COR-L47 (cell line): ENCODE data around the gene FBXL20.
"Not testable (repeated sequence)": the region's sequence is repeated elsewhere in the genome, so short reads cannot be mapped to it uniquely, and the experiment has no call there.

Experiments used
- DNase-seq: peaks from one replicate; lab custom pipeline; 2025; lab: John Stamatoyannopoulos, UW

FBXL20 gene

DNA sequence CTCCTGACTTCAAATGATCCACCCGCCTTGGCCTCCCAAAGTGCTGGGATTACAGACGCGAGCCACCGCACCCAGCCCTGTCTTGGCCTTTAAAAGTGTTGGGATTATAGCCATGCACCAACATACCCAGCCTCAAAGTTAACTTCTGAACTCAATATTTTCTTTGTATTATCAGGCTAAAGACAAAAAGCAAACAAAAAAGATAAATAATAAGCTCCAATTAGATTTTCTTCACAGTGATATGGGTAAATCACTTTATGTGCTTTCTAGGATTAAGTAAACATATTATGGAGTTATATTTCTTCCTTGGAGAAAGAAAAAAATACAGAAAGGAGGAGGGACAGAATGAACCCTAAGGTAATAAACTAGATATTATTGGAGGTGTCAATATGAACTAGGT, 74.3 kb downstream of the FBXL20 start:
- DNase-seq = no peak

DNA sequence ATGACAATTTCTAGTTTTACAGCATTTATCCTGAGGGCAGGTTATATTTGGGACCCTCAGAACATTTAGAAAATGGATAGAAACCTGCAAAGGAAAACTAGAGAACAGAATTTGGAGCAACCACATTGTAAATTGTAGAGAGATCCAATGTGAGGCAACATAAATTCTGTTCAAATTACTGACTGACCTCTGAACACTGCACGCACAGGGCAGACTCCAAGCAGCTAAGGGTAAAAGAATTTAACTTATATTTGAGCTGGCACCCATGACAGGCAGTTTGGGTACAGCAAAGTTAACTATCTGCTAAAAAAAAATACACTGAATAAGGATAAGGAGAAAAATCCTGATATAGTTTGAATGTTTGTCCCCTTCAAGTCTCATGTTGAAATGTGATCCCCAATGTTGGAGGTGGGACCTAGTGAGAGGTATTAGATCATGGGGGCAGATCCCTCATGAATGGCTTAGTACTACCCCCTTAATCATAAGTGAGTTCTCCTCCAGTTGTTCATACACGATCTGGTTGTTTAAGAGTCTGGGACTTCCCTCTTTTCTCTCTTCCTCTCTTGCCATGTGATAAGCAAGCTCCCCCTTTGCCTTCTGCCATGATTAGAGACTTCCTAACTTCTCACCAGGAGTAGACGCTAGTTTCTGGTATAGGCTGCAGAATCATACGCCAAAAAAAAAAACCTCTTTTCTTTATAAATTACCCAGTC, 75.7 kb downstream of the FBXL20 start:
- no peak for DNase-seq

GRCh38 chr17:39318636-39319035, 82.8 kb downstream of the FBXL20 start:
- no peak for DNase-seq

DNA sequence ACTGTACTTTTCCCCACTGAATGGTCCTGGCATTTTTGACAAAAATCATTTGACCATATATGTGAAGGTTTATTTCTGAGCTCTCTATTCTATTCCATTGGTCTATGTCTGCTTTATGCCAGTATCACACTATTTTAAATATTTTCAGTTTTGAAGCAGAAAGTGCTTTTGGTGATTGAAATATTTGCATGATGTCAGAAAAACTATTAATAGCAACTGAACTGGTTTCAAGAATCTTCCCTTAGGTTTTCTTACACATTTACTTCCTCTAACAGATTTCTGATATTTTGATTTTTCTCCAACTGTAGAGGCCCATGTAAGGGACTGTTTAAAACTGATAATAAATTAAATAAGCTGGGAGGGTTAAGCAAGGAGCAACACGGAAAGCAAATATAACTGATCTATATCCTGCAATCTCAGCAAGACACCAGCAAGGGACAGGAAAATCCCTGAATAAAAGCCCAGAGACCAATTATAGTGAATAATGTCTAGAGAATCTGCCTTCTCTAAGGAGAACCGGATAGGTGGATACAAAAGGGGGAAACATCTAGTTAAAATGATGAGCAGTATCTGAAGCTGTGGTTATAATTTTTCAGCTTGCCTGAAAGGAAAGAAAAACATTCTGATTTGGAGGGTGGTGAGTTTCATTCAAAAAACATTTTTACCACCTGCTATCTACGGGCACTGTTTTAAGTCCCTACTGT, 94.8 kb downstream of the FBXL20 start:
- no peak for DNase-seq

- no peak for DNase-seq
These were observed 95.4 kb downstream of the FBXL20 start for GRCh38 chr17:39305978-39306377.

DNA sequence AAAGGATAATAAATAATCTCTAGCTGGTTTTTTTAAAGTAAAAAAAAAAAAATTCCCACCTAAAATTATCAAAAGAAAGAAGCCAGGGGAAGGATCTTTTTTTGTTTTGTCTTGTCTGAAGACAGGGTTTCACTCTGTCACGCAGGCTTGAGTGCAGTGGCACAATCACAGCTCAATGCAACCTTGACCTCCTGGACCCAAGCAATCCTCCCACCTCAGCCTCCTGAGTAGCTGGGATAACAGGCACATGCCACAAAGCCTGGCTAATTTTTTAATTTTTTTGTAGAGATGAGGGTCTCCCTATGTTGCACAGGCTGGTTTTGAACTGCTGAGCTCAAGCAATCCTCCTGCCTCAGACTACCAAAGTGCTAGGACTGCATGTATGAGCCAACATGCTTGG, 97.2 kb downstream of the FBXL20 start:
- DNase-seq = no peak

GRCh38 chr17:39294060-39294459, 107.4 kb downstream of the FBXL20 start:
- no peak for DNase-seq

DNA sequence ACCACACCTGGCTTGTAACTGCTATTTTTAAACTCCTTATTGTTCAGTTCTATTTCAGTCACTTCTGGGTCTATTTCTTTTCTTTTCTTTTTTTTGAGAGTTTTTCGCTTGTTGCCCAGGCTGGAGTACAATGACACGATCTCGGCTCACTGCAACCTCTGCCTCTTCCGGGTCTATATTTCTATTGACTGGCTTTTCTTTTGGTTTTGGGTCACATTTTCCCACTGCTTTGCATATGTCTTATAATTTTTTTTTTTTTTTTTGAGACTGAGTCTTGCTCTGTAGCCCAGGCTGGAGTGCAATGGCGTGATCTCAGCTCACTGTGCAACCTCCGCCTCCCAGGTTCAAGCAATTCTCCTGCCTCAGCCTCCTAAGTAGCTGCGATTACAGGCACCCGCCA, 108.9 kb downstream of the FBXL20 start:
- not testable (repeated sequence) for DNase-seq

DNA sequence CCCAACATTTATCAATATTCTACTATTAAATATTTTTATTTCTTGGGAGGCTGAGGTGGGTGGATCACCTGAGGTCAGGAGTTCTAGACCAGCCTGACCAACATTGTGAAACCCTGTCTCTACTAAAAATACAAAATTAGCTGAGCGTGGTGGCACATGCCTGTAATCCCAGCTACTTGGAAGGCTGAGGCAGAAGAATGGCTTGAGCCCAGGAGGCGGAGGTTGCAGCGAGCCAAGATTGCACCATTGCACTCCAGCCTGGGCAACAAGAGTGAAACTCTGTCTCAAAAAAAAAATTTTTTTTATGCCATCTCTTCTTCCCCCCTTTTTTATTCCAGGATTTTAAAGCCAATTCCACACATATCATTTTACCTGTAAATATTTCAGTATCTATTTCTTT, 114.9 kb downstream of the FBXL20 start:
- DNase-seq = not testable (repeated sequence)

DNA sequence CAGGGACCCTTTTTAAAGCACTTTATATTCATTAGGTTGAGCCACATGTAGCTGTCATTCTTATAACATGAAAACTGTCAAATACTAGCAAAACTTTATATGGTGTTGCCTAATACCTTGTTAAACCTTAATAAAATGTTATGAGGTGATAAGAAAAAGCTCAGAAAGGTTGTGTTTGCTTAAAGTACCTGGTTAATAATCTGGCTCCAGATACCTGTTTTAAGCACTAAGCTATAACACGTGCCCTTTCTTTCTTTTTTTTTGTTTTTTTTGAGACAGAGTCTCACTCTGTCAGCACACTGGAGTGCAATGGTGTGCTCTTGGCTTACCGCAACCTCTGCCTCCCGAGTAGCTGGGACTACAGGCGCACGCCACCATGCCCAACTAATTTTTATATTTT, 116.7 kb downstream of the FBXL20 start:
- no peak for DNase-seq

- DNase-seq = no peak
These were observed 117.5 kb downstream of the FBXL20 start for GRCh38 chr17:39283896-39284295.

DNA sequence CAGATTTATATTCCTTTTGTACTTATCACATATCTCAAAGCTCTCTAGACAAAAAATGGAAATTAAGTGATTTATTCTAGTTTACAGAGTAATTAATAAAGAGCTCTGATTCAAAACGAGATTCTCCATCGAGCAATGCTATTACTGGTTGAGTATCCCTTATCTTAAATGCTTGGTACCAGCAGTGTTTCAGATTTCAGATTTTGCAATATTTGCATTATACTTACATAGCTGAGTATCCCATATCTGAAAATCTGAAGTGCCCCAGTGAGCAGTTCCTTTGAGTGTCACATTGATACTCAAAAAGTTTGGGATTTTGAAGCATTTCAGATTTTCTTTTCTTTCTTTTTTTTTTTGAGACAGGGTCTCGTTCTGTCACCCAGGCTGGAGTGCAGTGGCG, 118.3 kb downstream of the FBXL20 start:
- DNase-seq = no peak

DNA sequence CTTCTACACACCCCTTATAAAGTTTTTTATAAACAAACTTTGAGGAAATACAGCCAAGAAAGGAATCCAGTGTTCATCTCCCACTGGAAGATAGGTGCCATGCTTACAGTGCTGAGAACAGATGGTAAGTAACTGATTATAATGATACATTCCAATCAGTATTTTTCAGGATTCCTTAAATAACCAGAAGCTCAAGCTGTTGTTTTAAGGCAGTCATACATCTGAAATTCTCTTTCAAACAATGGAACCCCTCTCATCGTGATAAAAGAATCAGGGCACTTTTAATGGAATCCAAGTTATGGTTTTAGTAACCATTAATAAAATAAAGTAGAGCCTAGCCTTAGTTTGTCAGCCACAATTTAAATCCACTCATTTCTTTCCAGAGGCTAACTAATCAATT, 119.6 kb downstream of the FBXL20 start:
- no peak for DNase-seq

GRCh38 chr17:39278246-39278645, 123.2 kb downstream of the FBXL20 start:
- DNase-seq = not testable (repeated sequence)

DNA sequence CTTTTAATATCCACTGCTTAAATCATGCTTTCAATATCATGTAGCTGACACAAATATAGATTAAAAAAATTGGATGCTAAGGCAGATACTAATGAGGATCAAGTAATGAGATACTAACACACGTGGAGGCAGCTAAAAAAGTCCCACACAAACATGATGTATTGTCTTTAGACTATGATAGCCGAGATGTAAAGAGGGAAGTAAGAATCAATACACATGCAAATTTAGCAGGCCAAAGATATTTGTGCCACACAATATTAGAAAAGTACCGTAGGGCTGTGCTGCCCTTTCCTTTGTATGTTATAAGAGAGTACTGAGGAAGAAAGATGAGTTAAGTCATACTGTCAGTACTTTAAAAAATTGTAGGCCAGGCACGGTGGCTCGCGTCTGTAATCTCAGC, 124.3 kb downstream of the FBXL20 start:
- no peak for DNase-seq

DNA sequence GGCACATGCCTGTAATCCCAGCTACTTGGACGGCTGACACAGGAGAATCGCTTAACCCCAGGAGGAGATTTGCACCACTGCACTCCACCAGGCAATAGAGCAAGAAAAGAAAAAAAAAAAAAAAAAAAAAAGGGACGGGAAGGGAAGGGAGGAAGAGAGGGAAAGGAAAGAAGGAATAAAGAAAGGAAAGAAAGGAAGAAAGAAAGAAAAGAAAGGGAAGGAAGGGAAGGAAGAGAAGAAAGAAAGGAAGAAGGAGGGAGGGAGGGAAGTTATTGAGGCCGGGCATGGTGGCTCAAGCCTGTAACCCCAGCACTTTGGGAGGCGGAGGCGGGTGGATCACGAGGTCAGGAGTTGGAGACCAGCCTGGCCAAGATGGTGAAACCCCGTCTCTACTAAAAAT, 125.3 kb downstream of the FBXL20 start:
- no peak for DNase-seq

GRCh38 chr17:39271546-39271945, 129.9 kb downstream of the FBXL20 start:
- no peak for DNase-seq

- DNase-seq = peak; percentile 17
These were observed 130.5 kb downstream of the FBXL20 start for GRCh38 chr17:39270923-39271322.

- no peak for DNase-seq
These were observed 137.3 kb downstream of the FBXL20 start for GRCh38 chr17:39264119-39264518.

DNA sequence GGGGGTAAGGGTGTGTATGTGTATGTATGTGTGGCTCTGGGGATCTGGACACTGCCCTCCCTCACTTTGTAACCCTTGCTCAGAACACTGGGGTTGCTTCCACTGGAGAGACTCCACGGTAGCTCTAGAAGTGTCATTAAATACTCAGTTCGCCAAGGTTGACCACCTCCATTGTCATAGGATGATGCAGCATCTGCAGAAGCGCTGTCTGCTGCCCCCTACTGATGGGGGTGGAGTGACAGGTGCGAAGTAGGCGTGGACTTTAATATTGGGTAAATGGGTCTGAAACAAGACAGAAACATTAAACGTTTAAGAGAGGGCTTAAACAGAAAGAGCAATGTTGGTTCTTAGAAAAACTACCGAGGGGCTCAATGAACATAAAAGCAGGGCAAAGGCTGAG, 140.1 kb downstream of the FBXL20 start:
- no peak for DNase-seq

GRCh38 chr17:39252788-39253460, 148.5 kb downstream of the FBXL20 start:
- DNase-seq = no peak

GRCh38 chr17:39251997-39252396, 149.4 kb downstream of the FBXL20 start:
- DNase-seq = no peak

GRCh38 chr17:39250076-39250475, 151.3 kb downstream of the FBXL20 start:
- not testable (repeated sequence) for DNase-seq
